SK-N-SH treated with all-trans-retinoic acid at 6 μM for 48 hours (cell line): ENCODE measurements around the gene SLC35F4.

Experiments
- ATAC-seq: fragments of 200-7000 bp; cut with Tn5 transposase; 3 replicates; pipeline ENCODE4 v1.9.1; 2020; ENCODE audit warnings: mild to moderate bottlenecking, moderate library complexity
- ARNTL ChIP-seq: fragments of 450-650 bp; formaldehyde crosslinking; IDR thresholded peaks from 2 replicates; pipeline ENCODE4 v1.5.0; 2020; ENCODE audit warnings: low read depth, mild to moderate bottlenecking, moderate library complexity, borderline replicate concordance
- BACH2 ChIP-seq: fragments of 250-450 bp; sonication (Bioruptor Pico); IDR thresholded peaks from 2 replicates; pipeline ENCODE4 v1.9.0; 2021; ENCODE audit warnings: mild to moderate bottlenecking, borderline replicate concordance
- CSDC2 ChIP-seq: fragments of 250-450 bp; sonication (Bioruptor Pico); IDR thresholded peaks from 2 replicates; pipeline ENCODE4 v1.5.0; 2020; ENCODE audit warnings: mild to moderate bottlenecking, moderate library complexity
- ESRRG ChIP-seq: fragments of 250-450 bp; sonication (Bioruptor Pico); IDR thresholded peaks from 2 replicates; pipeline ENCODE4 v1.6.1; 2021; ENCODE audit warnings: mild to moderate bottlenecking
- GLIS3 ChIP-seq: fragments of 250-450 bp; sonication (Bioruptor Pico); IDR thresholded peaks from 2 replicates; pipeline ENCODE4 v1.5.0; 2020; ENCODE audit warnings: mild to moderate bottlenecking, moderate library complexity
- ISL1 ChIP-seq: fragments of 250-450 bp; sonication (Bioruptor Pico); IDR thresholded peaks from 2 replicates; pipeline ENCODE4 v2.1.2; 2022; ENCODE audit warnings: mild to moderate bottlenecking, moderate library complexity
- OSR1 ChIP-seq: fragments of 250-450 bp; sonication (Bioruptor Pico); IDR thresholded peaks from 2 replicates; pipeline ENCODE4 v1.8.0; 2022; ENCODE audit warnings: moderate library complexity, mild to moderate bottlenecking, inconsistent platforms
- RARB ChIP-seq: fragments of 250-450 bp; sonication (Bioruptor Pico); IDR thresholded peaks from 2 replicates; pipeline ENCODE4 v1.8.0; 2021; ENCODE audit warnings: mild to moderate bottlenecking, moderate library complexity
- SNAI2 ChIP-seq: fragments of 250-450 bp; sonication (Bioruptor Pico); IDR thresholded peaks from 2 replicates; pipeline ENCODE4 v1.5.0; 2020; ENCODE audit warnings: mild to moderate bottlenecking, moderate library complexity
- TCF4 ChIP-seq: fragments of 250-450 bp; sonication (Bioruptor Pico); IDR thresholded peaks from 2 replicates; pipeline ENCODE4 v1.8.0; 2021; ENCODE audit warnings: mild to moderate bottlenecking, moderate library complexity, borderline replicate concordance
- TOX ChIP-seq: fragments of 250-450 bp; sonication (Bioruptor Pico); IDR thresholded peaks from 2 replicates; pipeline ENCODE4 v1.8.0; 2021; ENCODE audit warnings: mild to moderate bottlenecking, moderate library complexity, borderline replicate concordance
- ZC3H10 ChIP-seq: fragments of 250-450 bp; sonication (Bioruptor Pico); IDR thresholded peaks from 2 replicates; pipeline ENCODE4 v1.5.1; 2021; ENCODE audit warnings: mild to moderate bottlenecking, moderate library complexity
- ZFP3 ChIP-seq: fragments of 250-450 bp; sonication (Bioruptor Pico); IDR thresholded peaks from 2 replicates; pipeline ENCODE4 v1.5.0; 2020; ENCODE audit warnings: mild to moderate bottlenecking, moderate library complexity
- ZFP30 ChIP-seq: fragments of 450-650 bp; formaldehyde crosslinking; IDR thresholded peaks from 2 replicates; pipeline ENCODE4 v1.5.0; 2022; ENCODE audit warnings: mild to moderate bottlenecking, moderate library complexity
- ZNF565 ChIP-seq: fragments of 450-650 bp; formaldehyde crosslinking; conservative IDR thresholded peaks from 2 replicates; pipeline ENCODE4 v1.5.0; 2020; ENCODE audit warnings: low read depth, mild to moderate bottlenecking, moderate library complexity
- ZNF70 ChIP-seq: fragments of 450-650 bp; formaldehyde crosslinking; IDR thresholded peaks from 2 replicates; pipeline ENCODE4 v1.5.0; 2020; ENCODE audit warnings: mild to moderate bottlenecking, moderate library complexity
- ZNF8 ChIP-seq: fragments of 450-650 bp; formaldehyde crosslinking; IDR thresholded peaks from 2 replicates; pipeline ENCODE4 v1.5.0; 2020; ENCODE audit warnings: mild to moderate bottlenecking, moderate library complexity
- TF ChIP-seq, protein P1 (sequence below): fragments of 250-450 bp; sonication (Bioruptor Pico); IDR thresholded peaks from 2 replicates; pipeline ENCODE4 v1.5.1; 2020; ENCODE audit warnings: low read depth, mild to moderate bottlenecking, moderate library complexity
- TF ChIP-seq, protein P2 (sequence below): fragments of 250-450 bp; sonication (Bioruptor Pico); IDR thresholded peaks from 2 replicates; pipeline ENCODE4 v1.8.0; 2021; ENCODE audit warnings: low read depth, mild to moderate bottlenecking, moderate library complexity, borderline replicate concordance
- TF ChIP-seq, protein P3 (sequence below): fragments of 250-450 bp; sonication (Bioruptor Pico); IDR thresholded peaks from 2 replicates; pipeline ENCODE4 v1.8.0; 2020; ENCODE audit warnings: mild to moderate bottlenecking, moderate library complexity, borderline replicate concordance
- TF ChIP-seq, protein P4 (sequence below): fragments of 250-450 bp; sonication (Bioruptor Pico); IDR thresholded peaks from 2 replicates; pipeline ENCODE4 v1.5.1; 2021; ENCODE audit warnings: mild to moderate bottlenecking, moderate library complexity
- TF ChIP-seq, protein P5 (sequence below): fragments of 250-450 bp; sonication (Bioruptor Pico); IDR thresholded peaks from 2 replicates; pipeline ENCODE4 v1.5.0; 2020; ENCODE audit warnings: mild to moderate bottlenecking, moderate library complexity

The SLC35F4 gene

DNA sequence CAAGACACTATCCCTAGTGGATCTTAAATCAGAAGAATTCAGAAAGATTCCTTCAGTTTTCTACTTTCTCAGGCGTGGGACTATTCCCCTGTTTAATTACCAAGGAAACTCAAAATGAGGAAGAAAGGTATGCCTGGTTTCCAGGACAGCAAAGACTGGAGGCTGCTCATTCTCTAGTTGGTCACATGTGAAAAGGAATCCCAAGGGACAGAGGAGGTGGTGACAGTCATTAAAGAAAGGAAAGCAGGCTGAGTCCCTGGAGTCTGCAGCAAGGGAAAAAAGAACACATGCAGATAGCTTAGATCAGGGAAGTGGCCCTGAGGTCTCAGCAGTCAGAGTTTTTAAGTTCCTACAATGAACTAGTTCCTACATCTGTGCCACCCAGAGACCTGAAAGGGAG is 206.8 kb downstream of the SLC35F4 start:
- no peak for TF ChIP-seq GLIS3
- TF ChIP-seq ZC3H10, result no peak
- TF ChIP-seq ZFP30 (CRISPR knock-in tag), result no peak
- TF ChIP-seq CSDC2, result no peak
- TF ChIP-seq, protein P1, sequence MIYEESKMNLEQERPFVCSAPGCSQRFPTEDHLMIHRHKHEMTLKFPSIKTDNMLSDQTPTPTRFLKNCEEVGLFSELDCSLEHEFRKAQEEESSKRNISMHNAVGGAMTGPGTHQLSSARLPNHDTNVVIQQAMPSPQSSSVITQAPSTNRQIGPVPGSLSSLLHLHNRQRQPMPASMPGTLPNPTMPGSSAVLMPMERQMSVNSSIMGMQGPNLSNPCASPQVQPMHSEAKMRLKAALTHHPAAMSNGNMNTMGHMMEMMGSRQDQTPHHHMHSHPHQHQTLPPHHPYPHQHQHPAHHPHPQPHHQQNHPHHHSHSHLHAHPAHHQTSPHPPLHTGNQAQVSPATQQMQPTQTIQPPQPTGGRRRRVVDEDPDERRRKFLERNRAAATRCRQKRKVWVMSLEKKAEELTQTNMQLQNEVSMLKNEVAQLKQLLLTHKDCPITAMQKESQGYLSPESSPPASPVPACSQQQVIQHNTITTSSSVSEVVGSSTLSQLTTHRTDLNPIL (CRISPR knock-in tag), result no peak
- TF ChIP-seq, protein P2, sequence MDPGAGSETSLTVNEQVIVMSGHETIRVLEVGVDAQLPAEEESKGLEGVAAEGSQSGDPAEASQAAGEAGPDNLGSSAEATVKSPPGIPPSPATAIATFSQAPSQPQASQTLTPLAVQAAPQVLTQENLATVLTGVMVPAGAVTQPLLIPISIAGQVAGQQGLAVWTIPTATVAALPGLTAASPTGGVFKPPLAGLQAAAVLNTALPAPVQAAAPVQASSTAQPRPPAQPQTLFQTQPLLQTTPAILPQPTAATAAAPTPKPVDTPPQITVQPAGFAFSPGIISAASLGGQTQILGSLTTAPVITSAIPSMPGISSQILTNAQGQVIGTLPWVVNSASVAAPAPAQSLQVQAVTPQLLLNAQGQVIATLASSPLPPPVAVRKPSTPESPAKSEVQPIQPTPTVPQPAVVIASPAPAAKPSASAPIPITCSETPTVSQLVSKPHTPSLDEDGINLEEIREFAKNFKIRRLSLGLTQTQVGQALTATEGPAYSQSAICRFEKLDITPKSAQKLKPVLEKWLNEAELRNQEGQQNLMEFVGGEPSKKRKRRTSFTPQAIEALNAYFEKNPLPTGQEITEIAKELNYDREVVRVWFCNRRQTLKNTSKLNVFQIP (CRISPR knock-in tag), result no peak
- TF ChIP-seq, all 23 proteins: peak for 0
- ATAC-seq, result no peak

DNA sequence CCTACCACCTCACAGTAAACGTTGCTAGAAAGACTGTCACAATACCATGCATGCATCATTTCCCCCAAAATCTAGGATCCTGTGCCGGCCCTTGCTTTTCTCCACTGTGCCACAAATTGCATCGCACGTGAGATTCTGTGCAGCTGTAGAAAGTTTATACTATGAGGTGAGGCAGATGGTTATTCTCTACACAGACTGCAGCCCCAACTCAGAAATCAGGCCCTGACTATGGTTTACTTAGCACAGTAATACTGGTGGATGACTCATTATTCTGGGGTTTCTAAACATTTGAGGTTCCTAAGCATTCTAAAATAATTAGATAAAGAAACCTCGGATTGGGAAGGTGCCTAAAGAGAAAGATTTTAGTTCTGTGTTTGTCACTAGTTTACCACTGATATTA is 208.4 kb downstream of the SLC35F4 start:
- TF ChIP-seq ZC3H10, result no peak
- TF ChIP-seq, protein P3, sequence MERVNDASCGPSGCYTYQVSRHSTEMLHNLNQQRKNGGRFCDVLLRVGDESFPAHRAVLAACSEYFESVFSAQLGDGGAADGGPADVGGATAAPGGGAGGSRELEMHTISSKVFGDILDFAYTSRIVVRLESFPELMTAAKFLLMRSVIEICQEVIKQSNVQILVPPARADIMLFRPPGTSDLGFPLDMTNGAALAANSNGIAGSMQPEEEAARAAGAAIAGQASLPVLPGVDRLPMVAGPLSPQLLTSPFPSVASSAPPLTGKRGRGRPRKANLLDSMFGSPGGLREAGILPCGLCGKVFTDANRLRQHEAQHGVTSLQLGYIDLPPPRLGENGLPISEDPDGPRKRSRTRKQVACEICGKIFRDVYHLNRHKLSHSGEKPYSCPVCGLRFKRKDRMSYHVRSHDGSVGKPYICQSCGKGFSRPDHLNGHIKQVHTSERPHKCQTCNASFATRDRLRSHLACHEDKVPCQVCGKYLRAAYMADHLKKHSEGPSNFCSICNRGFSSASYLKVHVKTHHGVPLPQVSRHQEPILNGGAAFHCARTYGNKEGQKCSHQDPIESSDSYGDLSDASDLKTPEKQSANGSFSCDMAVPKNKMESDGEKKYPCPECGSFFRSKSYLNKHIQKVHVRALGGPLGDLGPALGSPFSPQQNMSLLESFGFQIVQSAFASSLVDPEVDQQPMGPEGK (CRISPR knock-in tag), result no peak
- no peak for TF ChIP-seq GLIS3
- TF ChIP-seq ZFP30 (CRISPR knock-in tag), result no peak
- no peak for TF ChIP-seq ZNF565 (CRISPR knock-in tag)
- TF ChIP-seq, protein P2 (CRISPR knock-in tag), result no peak
- TF ChIP-seq, protein P4, sequence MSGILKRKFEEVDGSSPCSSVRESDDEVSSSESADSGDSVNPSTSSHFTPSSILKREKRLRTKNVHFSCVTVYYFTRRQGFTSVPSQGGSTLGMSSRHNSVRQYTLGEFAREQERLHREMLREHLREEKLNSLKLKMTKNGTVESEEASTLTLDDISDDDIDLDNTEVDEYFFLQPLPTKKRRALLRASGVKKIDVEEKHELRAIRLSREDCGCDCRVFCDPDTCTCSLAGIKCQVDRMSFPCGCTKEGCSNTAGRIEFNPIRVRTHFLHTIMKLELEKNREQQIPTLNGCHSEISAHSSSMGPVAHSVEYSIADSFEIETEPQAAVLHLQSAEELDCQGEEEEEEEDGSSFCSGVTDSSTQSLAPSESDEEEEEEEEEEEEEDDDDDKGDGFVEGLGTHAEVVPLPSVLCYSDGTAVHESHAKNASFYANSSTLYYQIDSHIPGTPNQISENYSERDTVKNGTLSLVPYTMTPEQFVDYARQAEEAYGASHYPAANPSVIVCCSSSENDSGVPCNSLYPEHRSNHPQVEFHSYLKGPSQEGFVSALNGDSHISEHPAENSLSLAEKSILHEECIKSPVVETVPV (CRISPR knock-in tag), result no peak
- TF ChIP-seq TOX (CRISPR knock-in tag), result no peak
- TF ChIP-seq ZFP3 (CRISPR knock-in tag), result no peak
- TF ChIP-seq RARB (CRISPR knock-in tag), result no peak
- TF ChIP-seq BACH2, result no peak
- TF ChIP-seq ARNTL (CRISPR knock-in tag), result no peak
- TF ChIP-seq, protein P1 (CRISPR knock-in tag), result no peak
- TF ChIP-seq ISL1 (CRISPR knock-in tag), result no peak
- no peak for TF ChIP-seq ESRRG
- no peak for TF ChIP-seq CSDC2
- TF ChIP-seq OSR1 (CRISPR knock-in tag), result no peak
- no peak for TF ChIP-seq ZNF8 (CRISPR knock-in tag)
- no peak for TF ChIP-seq TCF4 (CRISPR knock-in tag)
- TF ChIP-seq, all 23 proteins: peak for 0

DNA sequence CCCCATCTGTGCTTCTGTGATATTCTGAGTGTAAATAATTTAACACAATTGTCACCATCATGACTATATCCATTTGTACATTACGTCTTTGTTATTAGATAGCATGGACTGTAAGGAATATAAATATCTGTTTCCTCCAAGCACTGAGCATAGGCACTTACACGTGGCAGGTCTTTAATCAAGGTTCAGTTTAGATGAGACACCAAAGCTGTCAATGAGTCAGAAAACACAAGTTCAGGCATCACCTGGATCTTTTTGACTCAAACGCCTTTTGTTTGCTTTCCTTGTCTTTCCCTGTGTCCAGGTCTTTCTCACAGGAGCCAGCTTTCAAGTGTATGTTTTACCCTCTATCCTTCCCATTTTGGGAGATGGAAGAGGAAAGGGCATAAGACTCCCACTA is 209.0 kb downstream of the SLC35F4 start:
- ATAC-seq, result no peak
- TF ChIP-seq, protein P2 (CRISPR knock-in tag), result no peak
- TF ChIP-seq, protein P4 (CRISPR knock-in tag), result no peak
- TF ChIP-seq TOX (CRISPR knock-in tag) (no peak), ZFP30 (CRISPR knock-in tag) (no peak), ZC3H10 (no peak), ZNF70 (CRISPR knock-in tag) (no peak), TCF4 (CRISPR knock-in tag) (no peak), ESRRG (no peak), BACH2 (no peak), ARNTL (CRISPR knock-in tag) (no peak), CSDC2 (no peak), SNAI2 (CRISPR knock-in tag) (no peak)
- TF ChIP-seq, protein P5, sequence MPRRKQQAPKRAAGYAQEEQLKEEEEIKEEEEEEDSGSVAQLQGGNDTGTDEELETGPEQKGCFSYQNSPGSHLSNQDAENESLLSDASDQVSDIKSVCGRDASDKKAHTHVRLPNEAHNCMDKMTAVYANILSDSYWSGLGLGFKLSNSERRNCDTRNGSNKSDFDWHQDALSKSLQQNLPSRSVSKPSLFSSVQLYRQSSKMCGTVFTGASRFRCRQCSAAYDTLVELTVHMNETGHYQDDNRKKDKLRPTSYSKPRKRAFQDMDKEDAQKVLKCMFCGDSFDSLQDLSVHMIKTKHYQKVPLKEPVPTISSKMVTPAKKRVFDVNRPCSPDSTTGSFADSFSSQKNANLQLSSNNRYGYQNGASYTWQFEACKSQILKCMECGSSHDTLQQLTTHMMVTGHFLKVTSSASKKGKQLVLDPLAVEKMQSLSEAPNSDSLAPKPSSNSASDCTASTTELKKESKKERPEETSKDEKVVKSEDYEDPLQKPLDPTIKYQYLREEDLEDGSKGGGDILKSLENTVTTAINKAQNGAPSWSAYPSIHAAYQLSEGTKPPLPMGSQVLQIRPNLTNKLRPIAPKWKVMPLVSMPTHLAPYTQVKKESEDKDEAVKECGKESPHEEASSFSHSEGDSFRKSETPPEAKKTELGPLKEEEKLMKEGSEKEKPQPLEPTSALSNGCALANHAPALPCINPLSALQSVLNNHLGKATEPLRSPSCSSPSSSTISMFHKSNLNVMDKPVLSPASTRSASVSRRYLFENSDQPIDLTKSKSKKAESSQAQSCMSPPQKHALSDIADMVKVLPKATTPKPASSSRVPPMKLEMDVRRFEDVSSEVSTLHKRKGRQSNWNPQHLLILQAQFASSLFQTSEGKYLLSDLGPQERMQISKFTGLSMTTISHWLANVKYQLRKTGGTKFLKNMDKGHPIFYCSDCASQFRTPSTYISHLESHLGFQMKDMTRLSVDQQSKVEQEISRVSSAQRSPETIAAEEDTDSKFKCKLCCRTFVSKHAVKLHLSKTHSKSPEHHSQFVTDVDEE (CRISPR knock-in tag), result no peak

More for the DNA sequence above, 208.4 kb downstream of the SLC35F4 start:
- ATAC-seq, result no peak
